ENCODE measurements around the gene PAX3. TPM values are rescaled to one million over a fixed set of nuclear protein-coding genes. Genes with fewer than 3 reads are reported as not detected.

PAX3 gene
- total and polyA plus RNA-seq, 2 of the 13 experiments (the other 11 are each of a cell fraction or from before 2014, with no cell fraction given), result 0.07 TPM; not detected in 1

DNA sequence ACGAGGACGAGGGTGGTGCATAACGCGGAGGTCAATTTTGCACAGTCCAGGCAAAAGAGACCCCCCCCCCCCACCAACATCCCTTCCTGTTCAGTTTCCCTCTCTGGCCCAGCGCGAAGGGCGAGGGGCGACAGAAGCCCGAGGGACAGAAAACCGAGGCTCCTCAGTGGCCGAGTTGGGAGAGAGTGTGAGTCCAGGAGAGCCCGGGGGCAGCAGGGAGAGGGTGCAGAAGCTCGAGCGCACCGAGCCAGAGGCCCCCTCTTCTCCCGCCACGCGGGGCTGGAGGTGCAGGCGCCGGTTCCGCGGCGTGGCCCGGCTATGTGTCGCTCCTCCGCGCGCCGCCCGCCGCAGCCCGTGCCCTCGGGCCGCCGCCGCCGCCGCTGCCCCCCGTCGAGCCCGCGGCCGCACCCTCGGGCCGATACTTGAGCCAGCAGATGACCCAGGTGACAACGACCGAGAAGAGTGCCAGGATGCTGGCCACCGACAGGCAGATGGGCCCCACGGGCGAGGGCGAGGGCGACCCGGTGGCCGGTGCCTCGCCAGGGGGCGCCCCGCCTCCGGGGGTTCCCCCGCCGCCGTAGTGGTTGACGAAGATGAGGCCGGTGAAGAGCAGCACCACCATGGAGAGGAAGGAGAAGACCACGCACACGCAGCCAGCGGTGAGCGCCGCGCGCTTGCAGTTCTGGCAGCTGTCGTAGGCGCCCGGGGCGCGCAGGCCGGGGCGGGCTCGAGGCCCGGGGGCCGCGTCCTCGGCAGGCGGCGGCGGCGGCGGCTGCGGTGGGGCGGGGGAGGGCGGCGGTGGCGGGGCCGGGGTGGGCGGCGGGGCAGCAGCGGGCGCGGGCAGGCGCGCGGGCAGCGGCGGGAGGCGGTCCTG, 20.2 kb upstream of the PAX3 start:
- CTCF ChIA-PET (ENCODE audit: low intra/inter-chr PET ratio, low total read pairs), result no interaction called here
- H3K36me3 ChIP-seq (replicated peaks in 1 of 2; ENCODE audit: control insufficient read depth in 1 of 2, insufficient read depth in 2 of 2, low read length in 2 of 2), result no peaks in the 10 kb centered on the region
- H3K27me3 ChIP-seq (ENCODE audit: control insufficient read depth in 1 of 2, insufficient read depth in 2 of 2, low read length in 2 of 2), result peaks cover 12 to 41% of the 10 kb centered on the region in 2 experiments
- 36% methylated on average over 89 of the region's 104 CpGs for WGBS (ENCODE audit: low lambda C conversion rate)
- no peak overlapping the region for H3K9ac ChIP-seq (ENCODE audit: insufficient read depth, low read depth, low read length)
- POLR2A ChIA-PET, result no interaction called here
- no peak overlapping the region for H3K27ac ChIP-seq (ENCODE audit: extremely low read length, insufficient read depth, low read length)
- H3K79me2 ChIP-seq (ENCODE audit: insufficient read depth, low read length), result no peaks in the 10 kb centered on the region
- in situ Hi-C loops (cut with HindIII; ENCODE audit: extremely low pct_ligation_motif_present, low pct_unique_long_range_greater_than_20kb), result no loop called here
- peaks cover 15% of the 10 kb centered on the region for H3K4me1 ChIP-seq (ENCODE audit: insufficient read depth, low read length)
- H2AFZ ChIP-seq (ENCODE audit: low read length), result no peak overlapping the region
- H3K4me2 ChIP-seq (ENCODE audit: low read depth, low read length), result peak overlapping the region; percentile 86
- ATAC-seq (peak; percentile 50), DNase-seq (ENCODE audit: low spot score) (no peak), FAIRE-seq (no peak)
- BruUV-seq (replicated peaks), result no TSS peak
- intact Hi-C loops (cut with micrococcal nuclease; ENCODE audit: unreplicated experiment), result loop anchor here (1.0 to 10.0 kb wide), 3 partner anchors 116 to 294 kb away; no protein-coding TSS in a partner anchor
- peak overlapping the region; percentile 55 to 75 (median 61); a peak in 5 of 6 replicates for H3K4me3 ChIP-seq (replicated peaks in 1 of 3; ENCODE audit: insufficient read depth in 1 of 3, low read depth in 2 of 3, low read length in 3 of 3)
- TF ChIP-seq ZNF788 (CRISPR knock-in tag; IDR thresholded peaks at IDR 0.05; ENCODE audit: borderline replicate concordance) (0 out of 2 replicates have a peak, but pooled peaks have one; percentile 23), NFE2 (CRISPR knock-in tag; IDR thresholded peaks at IDR 0.05) (no peak), STAG1 (CRISPR knock-in tag; IDR thresholded peaks at IDR 0.05) (peak; percentile 25), CTCF (CRISPR knock-in tag; IDR thresholded peaks at IDR 0.05) (peak; percentile 43), ZFY (CRISPR knock-in tag; IDR thresholded peaks at IDR 0.05) (peak; percentile 38; the same call in 1 of the 2 replicates), PCBP2 (optimal IDR thresholded peaks at IDR 0.05; ENCODE audit: low read depth, low read length, poor library complexity, severe bottlenecking) (peak; percentile 45), ZNF777 (CRISPR knock-in tag; IDR thresholded peaks at IDR 0.05) (peak; percentile 64; the same call in 1 of the 2 replicates), GABPA (IDR thresholded peaks at IDR 0.05; ENCODE audit: low read depth, low read length) (0 out of 2 replicates have a peak, but pooled peaks have one; percentile 17), GABPA (CRISPR knock-in tag; IDR thresholded peaks at IDR 0.05; ENCODE audit: low read depth) (no peak), RFXAP (CRISPR knock-in tag; IDR thresholded peaks at IDR 0.05; ENCODE audit: borderline replicate concordance) (0 out of 2 replicates have a peak, but pooled peaks have one; percentile 27), BCL6 (CRISPR knock-in tag; IDR thresholded peaks at IDR 0.05) (no peak), NRL (CRISPR knock-in tag; IDR thresholded peaks at IDR 0.05; ENCODE audit: borderline replicate concordance) (no peak), YEATS4 (CRISPR knock-in tag; IDR thresholded peaks at IDR 0.05; ENCODE audit: borderline replicate concordance) (0 out of 2 replicates have a peak, but pooled peaks have one; percentile 1), ZNF768 (CRISPR knock-in tag; IDR thresholded peaks at IDR 0.05) (peak; percentile 27; the same call in 1 of the 2 replicates), PCBP1 (IDR thresholded peaks at IDR 0.05; ENCODE audit: borderline replicate concordance, low read depth, low read length) (0 out of 2 replicates have a peak, but pooled peaks have one; percentile 37)
- TF ChIP-seq, protein P1, sequence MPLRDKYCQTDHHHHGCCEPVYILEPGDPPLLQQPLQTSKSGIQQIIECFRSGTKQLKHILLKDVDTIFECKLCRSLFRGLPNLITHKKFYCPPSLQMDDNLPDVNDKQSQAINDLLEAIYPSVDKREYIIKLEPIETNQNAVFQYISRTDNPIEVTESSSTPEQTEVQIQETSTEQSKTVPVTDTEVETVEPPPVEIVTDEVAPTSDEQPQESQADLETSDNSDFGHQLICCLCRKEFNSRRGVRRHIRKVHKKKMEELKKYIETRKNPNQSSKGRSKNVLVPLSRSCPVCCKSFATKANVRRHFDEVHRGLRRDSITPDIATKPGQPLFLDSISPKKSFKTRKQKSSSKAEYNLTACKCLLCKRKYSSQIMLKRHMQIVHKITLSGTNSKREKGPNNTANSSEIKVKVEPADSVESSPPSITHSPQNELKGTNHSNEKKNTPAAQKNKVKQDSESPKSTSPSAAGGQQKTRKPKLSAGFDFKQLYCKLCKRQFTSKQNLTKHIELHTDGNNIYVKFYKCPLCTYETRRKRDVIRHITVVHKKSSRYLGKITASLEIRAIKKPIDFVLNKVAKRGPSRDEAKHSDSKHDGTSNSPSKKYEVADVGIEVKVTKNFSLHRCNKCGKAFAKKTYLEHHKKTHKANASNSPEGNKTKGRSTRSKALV (CRISPR knock-in tag; IDR thresholded peaks at IDR 0.05), result peak; percentile 70; the same call in 1 of the 2 replicates
- no peaks in the 10 kb centered on the region; the same call in 1 of the 2 replicates for H4K20me1 ChIP-seq (ENCODE audit: insufficient read depth, low read length)
- H3K9me3 ChIP-seq (ENCODE audit: low read length), result no peaks in the 10 kb centered on the region
